Heart left ventricle (tissue), 13 donors: Measurements from ENCODE around the gene ORC5.

ENCODE experiments used
- POLR2A ChIP-seq, 2 donors: fragments of 450-650 bp; IDR thresholded peaks; one replicate each; pipeline ENCODE4 v1.6.1; 2017; ENCODE audit warnings: antibody characterized with exemption in 2 of 2, mild to moderate bottlenecking in 2 of 2, moderate library complexity in 2 of 2
- TF ChIP-seq, protein P1 (sequence below), 12 donors: fragments of 200-600 bp; sonication (generic) in 4 of 12; IDR thresholded peaks; one replicate each; pipeline versions ENCODE4 v1.5.0 to v1.8.0; 2018 to 2022; ENCODE audit warnings: antibody characterized with exemption in 12 of 12, mild to moderate bottlenecking in 5 of 12
- donor health status: ischemic (EF 13 %, LVEDD 7.1; RV severe dilation, severe dysfunction).
- donor health status: DM: no; HTN: yes; CAD: no.
- donor health status: DM: no; HTN: no; CAD: no.
- donor health status: ischemic (EF 25% LVEDD 6.9; RV normal size, moderate dysfunction).
- donor health status: ischemic (EF 25% LVEDD 5.7; RV mildly dilated, moderate dysfunction).
- donor health status: ischemic (EF 35%, LVEDD 5.7; RV mildly dilated, moderate dysfunction).
- donor health status: nonischemic (EF 11% LVEDD 7.7; RV severe dilation, severe dysfunction).
- donor health status: DM: yes; HTN: yes; CAD: no.
- donor health status: PGD.
- donor health status: ischemic (EF 29% LVEDD 5.4; RV normal size, mild dysfunction).
- donor health status: nonischemic (EF 23%, LVEDD 6.1; RV moderate dilation, normal function).

GRCh38 chr7:104198673-104199278, 9.0 kb downstream of the ORC5 start:
- TF ChIP-seq, protein P1, sequence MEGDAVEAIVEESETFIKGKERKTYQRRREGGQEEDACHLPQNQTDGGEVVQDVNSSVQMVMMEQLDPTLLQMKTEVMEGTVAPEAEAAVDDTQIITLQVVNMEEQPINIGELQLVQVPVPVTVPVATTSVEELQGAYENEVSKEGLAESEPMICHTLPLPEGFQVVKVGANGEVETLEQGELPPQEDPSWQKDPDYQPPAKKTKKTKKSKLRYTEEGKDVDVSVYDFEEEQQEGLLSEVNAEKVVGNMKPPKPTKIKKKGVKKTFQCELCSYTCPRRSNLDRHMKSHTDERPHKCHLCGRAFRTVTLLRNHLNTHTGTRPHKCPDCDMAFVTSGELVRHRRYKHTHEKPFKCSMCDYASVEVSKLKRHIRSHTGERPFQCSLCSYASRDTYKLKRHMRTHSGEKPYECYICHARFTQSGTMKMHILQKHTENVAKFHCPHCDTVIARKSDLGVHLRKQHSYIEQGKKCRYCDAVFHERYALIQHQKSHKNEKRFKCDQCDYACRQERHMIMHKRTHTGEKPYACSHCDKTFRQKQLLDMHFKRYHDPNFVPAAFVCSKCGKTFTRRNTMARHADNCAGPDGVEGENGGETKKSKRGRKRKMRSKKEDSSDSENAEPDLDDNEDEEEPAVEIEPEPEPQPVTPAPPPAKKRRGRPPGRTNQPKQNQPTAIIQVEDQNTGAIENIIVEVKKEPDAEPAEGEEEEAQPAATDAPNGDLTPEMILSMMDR (IDR thresholded peaks at IDR 0.05) = no peak
- no peak for TF ChIP-seq POLR2A (IDR thresholded peaks at IDR 0.05)
